ENCODE results near the gene FOCAD. TPM values are rescaled to one million over a fixed set of nuclear protein-coding genes. Genes with fewer than 3 reads are reported as not detected.

Gene FOCAD
- total RNA-seq, 1 donor from 2014 or later: 27.2 TPM

DNA sequence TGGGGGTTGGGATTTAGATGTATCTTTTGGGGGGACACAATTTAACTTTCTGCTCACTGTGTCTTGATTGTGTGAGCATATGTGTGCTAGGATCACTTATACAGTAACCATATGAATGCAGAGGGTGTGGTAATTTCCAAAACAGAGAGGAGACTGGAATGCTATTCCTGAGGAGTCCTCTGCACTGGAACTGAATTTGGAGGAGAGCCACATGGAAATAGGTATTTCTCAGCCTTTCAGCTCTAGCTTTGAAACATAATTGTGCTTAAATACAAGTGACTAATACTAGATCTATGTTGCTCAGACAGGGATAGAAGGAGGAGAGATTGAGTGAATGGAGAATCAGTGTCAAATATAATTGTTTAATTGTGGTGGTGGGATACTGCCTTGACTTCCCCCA lies 45.5 kb downstream of the FOCAD start:
- DNase-seq (ENCODE audit: low spot score): no peak

DNA sequence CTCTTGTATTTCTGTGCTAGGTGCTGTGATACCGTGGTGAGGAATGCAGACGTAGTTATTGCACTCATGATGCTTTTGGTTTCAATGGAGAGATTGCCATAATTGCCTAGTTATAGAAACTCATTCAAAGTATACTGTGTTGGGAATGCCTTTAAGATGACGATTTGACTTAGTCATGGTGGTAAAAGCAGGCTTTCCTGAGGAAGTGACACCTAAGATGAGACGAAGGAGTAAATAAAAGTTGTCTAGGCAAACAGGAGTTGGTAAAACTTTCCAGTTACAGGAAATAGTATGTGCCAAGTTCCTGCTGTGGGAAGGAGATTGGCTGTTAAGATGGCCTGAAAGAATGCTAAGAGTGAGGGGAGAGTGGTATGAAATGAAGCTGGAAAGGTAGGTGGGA lies 48.1 kb downstream of the FOCAD start:
- DNase-seq (ENCODE audit: low spot score): no peak

GRCh38 chr9:20734275-20734674 lies 50.2 kb downstream of the FOCAD start:
- no peak for DNase-seq (ENCODE audit: low spot score)

DNA sequence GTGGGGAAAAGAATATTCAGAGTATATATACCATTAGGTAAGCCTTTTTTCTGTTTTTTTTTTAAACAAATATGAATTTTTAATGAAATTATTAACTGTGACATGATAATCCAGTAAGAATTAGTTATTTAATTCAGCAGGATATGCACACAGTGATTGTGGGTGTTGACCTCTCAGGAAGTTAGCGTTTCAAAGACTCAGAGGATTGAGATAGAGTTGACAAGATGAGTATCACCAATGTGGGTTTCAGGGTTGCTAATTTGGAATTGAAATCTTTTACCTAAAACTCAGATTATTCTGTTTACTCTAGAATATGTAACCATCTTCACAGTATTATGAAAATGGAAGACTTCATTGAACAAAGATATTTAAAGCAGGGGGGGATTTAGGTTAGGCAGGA lies 56.2 kb downstream of the FOCAD start:
- no peak for DNase-seq (ENCODE audit: low spot score)

DNA sequence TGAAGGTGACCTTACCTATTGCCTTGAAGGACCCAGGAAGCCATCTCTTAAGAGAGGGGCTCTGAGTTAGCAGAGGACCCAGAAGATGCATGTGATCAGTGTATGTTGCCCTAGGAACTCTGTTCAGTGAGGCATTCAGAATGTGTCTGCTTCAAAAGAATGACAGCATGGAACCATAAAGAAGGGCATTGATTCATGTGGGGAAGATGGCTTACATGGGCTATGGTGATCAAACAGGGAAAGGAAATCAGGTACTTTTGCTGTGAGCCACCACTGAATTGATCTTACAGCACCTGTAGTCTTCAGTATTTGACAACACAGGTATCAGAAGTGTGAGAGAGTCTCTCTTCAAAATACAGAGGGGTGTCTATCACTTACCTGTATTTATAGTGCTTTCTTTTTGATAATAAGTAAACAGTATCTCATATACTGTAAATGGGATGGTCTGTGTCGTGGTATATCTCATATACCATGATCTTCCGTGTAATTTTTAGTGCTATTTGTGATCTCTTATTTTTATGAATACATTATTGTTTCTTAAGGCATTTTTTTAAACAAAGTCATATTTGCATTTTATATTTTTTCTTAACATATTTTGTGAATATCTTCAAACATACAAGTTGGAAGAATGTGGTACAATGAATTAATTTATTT lies 57.0 kb downstream of the FOCAD start:
- DNase-seq (ENCODE audit: low spot score): no peak

GRCh38 chr9:20742833-20743232 lies 58.8 kb downstream of the FOCAD start:
- no peak for DNase-seq (ENCODE audit: low spot score)

- no peak for DNase-seq (ENCODE audit: low spot score)
Observed at GRCh38 chr9:20744036-20744630, 60.1 kb downstream of the FOCAD start.

GRCh38 chr9:20746967-20747366 lies 62.9 kb downstream of the FOCAD start:
- no peak for DNase-seq (ENCODE audit: low spot score)

DNA sequence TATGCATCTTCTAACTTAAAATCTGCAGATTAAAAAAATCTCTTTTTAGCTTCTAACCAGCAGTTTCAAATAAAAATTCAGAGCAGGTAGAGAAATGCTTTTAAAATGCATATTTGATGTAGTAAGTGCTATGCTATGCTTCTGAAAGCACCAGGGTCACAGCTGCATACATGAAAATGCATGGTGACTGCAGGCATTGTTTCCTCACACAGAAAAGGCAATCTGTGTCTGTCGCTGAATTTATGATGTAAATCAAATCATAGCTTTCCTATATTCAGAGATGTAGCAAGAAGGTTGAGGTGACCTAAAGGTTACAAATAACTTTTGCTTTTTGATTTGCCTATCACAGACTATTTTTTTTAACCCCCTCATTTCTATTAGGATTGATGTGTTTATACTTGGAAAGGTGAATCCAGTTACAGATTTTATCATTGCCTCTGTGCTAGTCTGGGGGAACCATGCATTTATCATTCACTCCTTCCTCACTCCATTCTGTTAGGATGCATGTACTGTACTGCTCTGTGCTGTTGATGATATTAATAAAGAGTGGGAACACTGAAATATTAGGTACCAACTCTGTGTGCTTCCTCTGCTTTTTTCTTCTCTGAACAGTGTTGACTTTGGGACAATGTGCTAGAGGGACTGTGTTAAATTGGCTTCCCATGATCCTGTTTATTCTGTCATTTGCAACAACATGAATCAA lies 65.6 kb downstream of the FOCAD start:
- DNase-seq (ENCODE audit: low spot score): no peak

DNA sequence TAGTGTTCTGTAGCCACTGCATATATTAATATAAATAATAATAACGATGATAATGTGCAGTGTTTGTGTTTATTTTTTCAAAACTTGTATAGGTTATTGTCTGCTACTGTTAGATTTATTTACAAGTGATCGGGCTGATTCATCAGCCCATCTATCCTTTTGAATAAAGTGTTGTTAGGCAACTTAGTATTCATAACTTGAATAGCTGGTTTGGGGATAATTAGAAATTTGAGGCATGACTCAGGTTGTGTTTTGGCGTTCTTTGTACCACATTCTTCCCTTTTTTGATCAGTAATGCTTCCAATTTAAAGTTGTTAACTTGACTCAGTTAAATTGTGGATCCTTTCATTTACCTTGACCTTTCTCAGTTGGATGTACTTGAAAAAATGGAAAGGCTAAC lies 69.7 kb downstream of the FOCAD start:
- no peak for DNase-seq (ENCODE audit: low spot score)

- DNase-seq (ENCODE audit: low spot score): no peak
Observed at GRCh38 chr9:20754556-20754955, 70.5 kb downstream of the FOCAD start.

DNA sequence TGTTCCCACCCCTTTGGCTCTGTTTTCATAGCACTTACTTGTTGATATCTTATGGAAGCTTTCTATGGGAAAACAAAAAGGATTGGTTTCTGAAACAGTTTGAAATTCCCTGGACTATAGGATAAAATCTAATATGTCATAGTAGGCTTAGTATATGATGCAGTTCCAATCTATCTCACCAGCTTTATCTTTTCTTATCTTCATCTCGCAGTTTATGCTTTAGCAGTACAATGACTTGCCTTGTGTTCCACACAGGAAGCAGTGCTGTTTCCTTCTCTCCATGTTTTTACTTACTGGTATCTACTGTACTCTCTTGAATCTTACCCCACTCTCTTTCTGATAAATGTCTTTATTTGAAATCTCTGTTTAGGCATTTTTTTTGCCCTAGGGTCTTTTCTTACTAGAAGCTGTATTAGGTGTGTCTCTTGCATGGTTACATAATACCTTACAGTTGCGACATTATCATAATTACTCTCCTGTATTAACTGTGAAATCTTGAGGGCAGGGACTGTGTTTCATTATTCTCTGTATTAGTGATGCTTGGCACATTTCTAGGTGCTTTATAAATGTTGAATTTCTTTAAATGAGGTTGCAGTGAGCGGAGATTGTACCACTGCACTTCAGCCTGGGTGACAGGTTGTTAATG lies 76.3 kb downstream of the FOCAD start:
- DNase-seq (ENCODE audit: low spot score): no peak

DNA sequence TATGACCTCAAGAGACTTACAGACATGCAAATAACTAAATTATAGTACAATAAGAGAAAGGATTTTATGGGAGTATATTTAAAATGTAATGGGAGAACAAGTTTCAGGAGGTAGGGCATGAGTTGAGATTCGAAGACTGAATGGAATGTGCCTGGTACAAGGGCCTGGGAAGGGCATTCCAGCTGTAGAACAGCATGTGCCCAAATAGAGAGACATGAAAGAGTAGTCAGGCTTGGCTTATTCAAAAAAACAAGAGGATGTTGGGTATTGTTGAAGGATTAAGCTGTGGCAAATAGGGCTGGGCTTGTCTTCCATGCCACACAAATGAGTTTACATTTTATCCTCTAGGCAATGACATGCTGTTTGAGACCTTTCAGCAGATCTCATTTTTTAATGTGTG lies 86.9 kb downstream of the FOCAD start:
- DNase-seq (ENCODE audit: low spot score): no peak

DNA sequence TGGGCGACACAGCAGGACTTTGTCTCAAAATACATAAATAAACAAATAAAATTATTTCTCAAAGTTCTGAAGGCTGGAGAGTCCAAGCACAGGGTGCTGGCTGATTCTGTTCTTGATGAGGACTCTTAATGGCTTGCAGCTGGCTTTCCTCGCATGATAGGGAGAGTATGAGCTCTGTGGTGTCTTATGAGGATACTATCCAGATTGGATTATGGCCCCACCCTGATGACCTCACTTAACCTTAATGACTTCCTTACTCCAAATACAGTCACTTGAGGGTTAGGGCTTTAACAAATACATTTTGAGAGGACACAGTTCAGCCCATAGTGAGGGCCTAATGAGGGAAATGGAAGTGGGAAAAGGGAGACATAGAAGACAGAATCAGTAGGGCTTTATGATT lies 87.7 kb downstream of the FOCAD start:
- DNase-seq (ENCODE audit: low spot score): no peak

DNA sequence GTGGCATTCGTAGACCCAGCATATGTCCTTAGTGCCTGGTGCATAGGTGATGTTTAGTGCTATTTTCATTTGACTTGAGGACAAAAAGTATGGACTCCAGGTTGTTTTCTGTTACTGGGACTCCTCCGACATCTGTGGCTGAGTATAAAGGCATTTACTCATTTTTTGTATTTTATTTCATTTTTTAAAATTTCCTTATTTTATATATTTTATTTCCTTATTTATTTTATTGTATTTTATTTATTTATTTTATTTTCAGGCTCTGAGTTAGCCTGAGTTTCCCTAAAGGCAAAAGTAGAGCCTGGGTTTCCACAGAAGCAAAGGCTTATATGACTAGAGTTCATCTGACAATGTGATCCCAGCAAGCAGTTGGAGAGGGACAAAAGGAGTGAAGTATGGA lies 91.6 kb downstream of the FOCAD start:
- DNase-seq (ENCODE audit: low spot score): no peak

GRCh38 chr9:20781092-20781491 lies 97.0 kb downstream of the FOCAD start:
- no peak for DNase-seq (ENCODE audit: low spot score)

DNA sequence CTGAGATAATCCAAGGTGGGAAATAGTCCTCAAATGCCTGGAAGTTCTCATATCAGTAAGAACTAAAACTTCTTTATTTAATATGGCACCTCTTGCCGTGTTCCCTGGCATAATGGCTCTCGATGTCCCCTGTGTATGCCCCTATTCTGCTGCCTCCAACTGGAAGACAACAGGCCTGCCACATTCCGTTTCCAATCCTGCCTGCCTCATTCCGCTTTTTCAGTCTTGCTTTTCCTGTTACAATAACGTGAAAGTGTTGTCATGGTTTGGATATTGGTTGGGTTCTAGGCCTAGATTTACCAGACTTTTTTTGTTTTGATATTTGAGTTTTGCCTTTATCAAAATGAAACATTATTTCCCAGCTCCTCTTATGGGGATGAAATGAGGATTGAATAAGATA lies 98.2 kb downstream of the FOCAD start:
- no peak for DNase-seq (ENCODE audit: low spot score)

- DNase-seq (ENCODE audit: low spot score): no peak
Observed at GRCh38 chr9:20783057-20784038, 99.3 kb downstream of the FOCAD start.

DNA sequence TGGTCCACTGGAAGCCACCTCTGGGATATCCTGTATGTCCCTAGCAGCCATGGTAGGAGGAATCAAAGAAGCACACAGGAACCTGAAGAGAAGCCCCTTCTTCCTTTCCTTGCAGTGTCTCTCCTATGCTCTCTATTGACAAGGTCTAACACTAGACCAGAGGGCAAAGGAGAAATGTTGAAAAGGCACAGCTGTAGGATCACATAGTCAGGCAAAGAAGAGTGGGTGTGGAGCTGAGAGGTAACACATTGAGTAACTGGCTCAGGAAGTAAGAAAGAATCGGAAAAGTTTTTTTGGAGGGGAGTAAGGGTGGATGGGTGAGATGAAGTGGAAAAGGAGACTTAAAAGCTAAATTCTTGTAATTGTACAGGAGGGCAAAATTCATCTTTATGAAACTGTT lies 100.1 kb downstream of the FOCAD start:
- DNase-seq (ENCODE audit: low spot score): no peak

DNA sequence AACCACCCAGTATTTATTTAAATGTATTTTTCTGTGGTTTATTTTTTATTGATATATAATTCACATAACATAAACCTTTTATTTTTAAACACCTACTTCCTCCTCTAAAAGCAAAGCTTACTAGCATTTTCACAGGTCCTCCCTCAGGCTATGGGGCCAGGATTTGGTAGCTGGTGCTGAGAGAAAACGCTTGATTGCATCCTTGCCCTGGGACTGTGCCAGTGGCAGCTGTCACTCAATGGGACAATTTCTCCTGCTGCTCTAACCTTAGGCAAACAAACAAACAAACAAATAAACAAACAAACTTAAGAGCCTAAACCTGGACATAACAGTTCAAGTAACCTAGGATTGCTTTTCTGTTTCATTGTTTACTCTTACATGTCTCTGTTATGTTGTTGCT lies 102.7 kb downstream of the FOCAD start:
- no peak for DNase-seq (ENCODE audit: low spot score)
